ENCODE data around the gene OTUD5.

DNA sequence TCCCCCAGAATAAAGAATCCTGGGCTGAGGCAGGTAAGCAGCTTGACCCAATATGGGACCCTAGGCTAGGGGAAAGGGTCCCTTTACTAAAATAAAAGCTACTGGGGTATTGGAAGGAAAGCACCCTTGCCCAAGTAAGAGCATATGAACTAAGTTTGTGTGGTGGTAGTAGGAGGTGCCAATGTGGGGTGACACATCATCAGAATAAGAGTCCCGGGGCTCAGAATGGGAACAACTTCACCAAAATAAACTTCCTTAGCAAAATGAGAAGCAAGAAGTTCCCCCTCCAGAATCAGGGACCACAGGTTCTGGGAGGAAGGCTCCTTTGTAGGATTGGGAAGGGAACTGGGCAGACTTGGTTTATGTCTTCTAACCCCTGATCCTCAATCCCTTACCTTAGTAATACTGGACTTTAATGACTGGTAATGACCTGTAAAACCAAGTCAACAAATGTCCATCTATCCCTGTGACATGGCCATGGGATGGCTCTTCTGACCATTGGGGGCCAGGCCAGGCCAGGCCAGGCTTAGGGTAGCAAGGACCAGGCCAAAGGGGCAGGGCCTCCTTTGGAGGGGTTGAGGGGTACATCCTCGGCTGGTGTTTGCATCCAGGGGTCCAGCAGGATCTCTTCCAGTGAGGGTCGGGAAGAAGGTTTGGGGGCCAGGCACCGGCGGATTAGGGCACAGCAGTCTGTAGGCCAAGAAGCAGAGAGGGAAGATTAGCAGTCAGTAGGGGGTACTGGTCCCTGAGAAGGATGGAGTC, 43.6 kb downstream of the OTUD5 start:
- TF ChIP-seq, protein P1, sequence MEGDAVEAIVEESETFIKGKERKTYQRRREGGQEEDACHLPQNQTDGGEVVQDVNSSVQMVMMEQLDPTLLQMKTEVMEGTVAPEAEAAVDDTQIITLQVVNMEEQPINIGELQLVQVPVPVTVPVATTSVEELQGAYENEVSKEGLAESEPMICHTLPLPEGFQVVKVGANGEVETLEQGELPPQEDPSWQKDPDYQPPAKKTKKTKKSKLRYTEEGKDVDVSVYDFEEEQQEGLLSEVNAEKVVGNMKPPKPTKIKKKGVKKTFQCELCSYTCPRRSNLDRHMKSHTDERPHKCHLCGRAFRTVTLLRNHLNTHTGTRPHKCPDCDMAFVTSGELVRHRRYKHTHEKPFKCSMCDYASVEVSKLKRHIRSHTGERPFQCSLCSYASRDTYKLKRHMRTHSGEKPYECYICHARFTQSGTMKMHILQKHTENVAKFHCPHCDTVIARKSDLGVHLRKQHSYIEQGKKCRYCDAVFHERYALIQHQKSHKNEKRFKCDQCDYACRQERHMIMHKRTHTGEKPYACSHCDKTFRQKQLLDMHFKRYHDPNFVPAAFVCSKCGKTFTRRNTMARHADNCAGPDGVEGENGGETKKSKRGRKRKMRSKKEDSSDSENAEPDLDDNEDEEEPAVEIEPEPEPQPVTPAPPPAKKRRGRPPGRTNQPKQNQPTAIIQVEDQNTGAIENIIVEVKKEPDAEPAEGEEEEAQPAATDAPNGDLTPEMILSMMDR (conservative IDR thresholded peaks at IDR 0.05), result no peak
- TF ChIP-seq EZH2 (IDR thresholded peaks at IDR 0.05; ENCODE audit: low read depth), result no peak
